ENCODE results near the gene KEAP1. TPM values are rescaled to one million over a fixed set of nuclear protein-coding genes. Genes with fewer than 3 reads are reported as not detected.
A peak's percentile ranks its signal among the peaks of the same experiment; 100 is the strongest.

Gene KEAP1
- total and polyA plus RNA-seq, 2 donors = 30.4 to 80.1 TPM

DNA sequence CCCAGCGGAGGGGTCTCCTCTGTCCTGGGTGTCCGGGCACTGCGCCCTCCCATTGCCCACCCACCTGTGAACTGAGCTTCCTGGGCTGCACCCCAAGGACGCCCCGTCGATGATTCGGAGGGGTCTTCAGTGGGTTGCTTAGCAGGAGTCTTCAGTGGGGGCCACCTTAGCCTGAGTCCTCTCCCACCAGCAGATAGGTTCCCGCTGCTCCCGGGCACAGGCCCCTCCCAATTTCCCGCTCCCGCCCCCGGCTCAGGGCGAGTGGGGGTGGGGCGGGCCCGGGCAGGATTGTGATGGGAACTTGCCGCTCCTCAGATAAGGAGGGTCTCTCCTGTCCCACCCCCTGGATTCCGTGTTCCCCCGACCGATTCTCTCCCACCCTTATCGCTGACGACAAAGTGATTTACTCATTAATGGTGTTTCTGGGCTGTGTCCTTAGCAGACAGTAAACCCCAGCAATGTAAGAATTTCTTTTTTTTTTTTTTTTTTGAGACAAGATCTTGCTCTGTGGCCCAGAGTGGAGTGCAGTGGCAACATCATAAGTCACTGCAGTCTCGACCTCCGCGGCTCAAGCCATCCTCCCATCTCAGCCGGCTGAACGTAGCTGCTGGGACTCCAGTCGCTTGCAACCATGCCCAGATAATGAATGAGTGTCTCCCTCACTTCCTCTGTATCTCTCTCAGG is 14.7 kb upstream of the KEAP1 start:
- H3K36me3 ChIP-seq (ENCODE audit: insufficient read depth) = no peaks in the 10 kb centered on the region
- WGBS = 1% methylated on average over 27 of the region's 27 CpGs
- H3K27ac ChIP-seq (ENCODE audit: low read depth) = peak overlapping the region; percentile 30
- H3K4me3 ChIP-seq (ENCODE audit: low read depth, low read length) = peak overlapping the region; percentile 38
- DNase-seq (ENCODE audit: extremely low spot score) = no peak
- H3K4me1 ChIP-seq (ENCODE audit: insufficient read depth) = peaks cover 2% of the 10 kb centered on the region

DNA sequence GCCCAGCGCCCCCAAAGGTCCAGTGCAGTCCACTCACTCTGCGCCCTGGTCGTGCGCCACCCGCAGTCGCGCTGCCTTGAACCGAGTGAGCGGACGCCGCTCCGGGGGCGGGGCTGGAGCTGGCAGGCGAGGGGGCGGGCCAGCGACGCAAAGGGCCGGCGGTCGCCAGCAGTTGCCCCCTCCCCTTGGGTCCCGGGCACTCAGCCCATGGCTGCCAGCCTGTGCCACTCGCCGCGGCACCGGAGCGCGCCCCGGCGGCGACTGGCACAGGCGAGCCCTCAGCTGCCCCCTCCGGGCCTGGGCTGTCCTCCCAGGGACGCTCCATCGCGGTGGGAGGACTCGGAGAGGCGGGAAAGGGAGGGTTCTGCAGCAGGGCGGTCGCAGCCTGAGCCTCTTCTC is 14.2 kb upstream of the KEAP1 start, which contains the start of gene S1PR5:
Gene S1PR5 (minus strand): TSS at position 87 of the 399 bp plus-strand sequence. CDS start 2,436 bp downstream, outside the sequence.
- H3K36me3 ChIP-seq (ENCODE audit: insufficient read depth) = no peaks in the 10 kb centered on the region
- peak within 1 kb of the TSS; percentile 30 for H3K27ac ChIP-seq (ENCODE audit: low read depth)
- peaks cover 2% of the 10 kb centered on the region for H3K4me1 ChIP-seq (ENCODE audit: insufficient read depth)
- under 1% methylated on average over 39 of the region's 39 CpGs for WGBS
- DNase-seq (ENCODE audit: extremely low spot score) = no peak
- peak within 1 kb of the TSS; percentile 38 for H3K4me3 ChIP-seq (ENCODE audit: low read depth, low read length)

GRCh38 chr19:10516671-10517286 is 13.6 kb upstream of the KEAP1 start:
- no peaks in the 10 kb centered on the region for H3K36me3 ChIP-seq (ENCODE audit: insufficient read depth)
- DNase-seq (ENCODE audit: extremely low spot score) = no peak
- peak overlapping the region; percentile 38 for H3K4me3 ChIP-seq (ENCODE audit: low read depth, low read length)
- WGBS = 38% methylated on average over 10 of the region's 10 CpGs
- peaks cover 2% of the 10 kb centered on the region for H3K4me1 ChIP-seq (ENCODE audit: insufficient read depth)
- peak overlapping the region; percentile 6 for H3K27ac ChIP-seq (ENCODE audit: low read depth)

- WGBS = 93% methylated on average over 5 of the region's 5 CpGs
- no peak for DNase-seq (ENCODE audit: extremely low spot score)
- Histone ChIP-seq H3K4me1 (ENCODE audit: insufficient read depth) (peaks cover 2% of the 10 kb centered on the region), H3K36me3 (ENCODE audit: insufficient read depth) (no peaks in the 10 kb centered on the region), H3K27ac (ENCODE audit: low read depth) (no peak overlapping the region), H3K4me3 (ENCODE audit: low read depth, low read length) (no peak overlapping the region)
These were observed 12.9 kb upstream of the KEAP1 start for GRCh38 chr19:10516064-10516385.

- Histone ChIP-seq H3K4me1 (ENCODE audit: insufficient read depth) (peaks cover 2% of the 10 kb centered on the region), H3K36me3 (ENCODE audit: insufficient read depth) (no peaks in the 10 kb centered on the region), H3K4me3 (ENCODE audit: low read depth, low read length) (no peak overlapping the region), H3K27ac (ENCODE audit: low read depth) (no peak overlapping the region)
- WGBS = 13% methylated on average over 107 of the region's 107 CpGs
- DNase-seq (ENCODE audit: extremely low spot score) = no peak
These were observed 11.3 kb upstream of the KEAP1 start for GRCh38 chr19:10514211-10515145.

DNA sequence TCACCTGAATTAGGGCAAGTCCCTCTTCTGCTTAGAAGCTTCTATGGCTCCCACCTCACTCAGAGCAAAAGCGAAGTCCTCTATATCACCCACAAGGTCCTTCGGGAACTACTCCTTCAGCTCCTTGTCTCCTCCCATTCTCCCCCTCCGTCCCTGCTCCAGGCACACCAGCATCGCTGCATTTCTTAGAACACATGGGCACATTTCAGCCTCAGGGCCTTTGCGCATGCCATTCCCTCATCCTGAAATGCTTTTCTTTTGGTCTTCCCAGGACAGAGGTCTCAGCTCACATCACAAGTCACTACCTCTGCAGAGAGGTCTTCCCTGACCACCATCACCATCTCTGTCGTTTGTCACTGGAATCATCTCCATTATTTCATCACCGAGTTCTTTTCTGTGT is 10.1 kb upstream of the KEAP1 start:
- Histone ChIP-seq H3K36me3 (ENCODE audit: insufficient read depth) (no peaks in the 10 kb centered on the region), H3K27ac (ENCODE audit: low read depth) (no peak overlapping the region), H3K4me3 (ENCODE audit: low read depth, low read length) (no peak overlapping the region), H3K4me1 (ENCODE audit: insufficient read depth) (peaks cover 2% of the 10 kb centered on the region)
- DNase-seq (ENCODE audit: extremely low spot score) = no peak
- 82% methylated on average over 7 of the region's 7 CpGs for WGBS

- 5% methylated on average over 15 of the region's 15 CpGs for WGBS
- Histone ChIP-seq H3K36me3 (ENCODE audit: insufficient read depth) (no peaks in the 10 kb centered on the region), H3K4me1 (ENCODE audit: insufficient read depth) (no peaks in the 10 kb centered on the region), H3K4me3 (ENCODE audit: low read depth, low read length) (no peak overlapping the region), H3K27ac (ENCODE audit: low read depth) (no peak overlapping the region)
- DNase-seq (ENCODE audit: extremely low spot score) = no peak
These were observed 7.2 kb upstream of the KEAP1 start for GRCh38 chr19:10510301-10510802.

DNA sequence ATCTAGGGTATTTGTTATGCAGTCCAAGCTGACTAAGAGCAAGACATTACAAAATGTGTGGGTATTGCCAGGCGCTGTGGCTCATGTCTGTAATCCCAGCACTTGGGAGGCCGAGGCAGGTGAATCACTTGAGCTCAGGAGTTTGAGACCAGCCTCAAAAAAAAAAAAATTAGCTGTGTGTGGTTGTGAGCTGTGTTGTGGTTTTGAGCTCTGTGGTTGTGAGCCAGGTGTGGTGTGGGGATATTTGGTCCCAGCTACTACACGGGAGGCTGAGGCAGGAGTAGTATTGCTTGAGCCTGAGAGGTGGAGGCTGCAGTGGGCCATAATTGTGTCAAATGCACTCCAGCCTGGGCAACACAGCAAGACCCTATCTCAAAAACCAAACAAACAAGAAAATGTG is 5.6 kb upstream of the KEAP1 start:
- Histone ChIP-seq H3K36me3 (ENCODE audit: insufficient read depth) (no peaks in the 10 kb centered on the region), H3K27ac (ENCODE audit: low read depth) (no peak overlapping the region), H3K4me3 (ENCODE audit: low read depth, low read length) (no peak overlapping the region), H3K4me1 (ENCODE audit: insufficient read depth) (no peaks in the 10 kb centered on the region)
- 88% methylated on average over 3 of the region's 3 CpGs for WGBS
- no peak for DNase-seq (ENCODE audit: extremely low spot score)

DNA sequence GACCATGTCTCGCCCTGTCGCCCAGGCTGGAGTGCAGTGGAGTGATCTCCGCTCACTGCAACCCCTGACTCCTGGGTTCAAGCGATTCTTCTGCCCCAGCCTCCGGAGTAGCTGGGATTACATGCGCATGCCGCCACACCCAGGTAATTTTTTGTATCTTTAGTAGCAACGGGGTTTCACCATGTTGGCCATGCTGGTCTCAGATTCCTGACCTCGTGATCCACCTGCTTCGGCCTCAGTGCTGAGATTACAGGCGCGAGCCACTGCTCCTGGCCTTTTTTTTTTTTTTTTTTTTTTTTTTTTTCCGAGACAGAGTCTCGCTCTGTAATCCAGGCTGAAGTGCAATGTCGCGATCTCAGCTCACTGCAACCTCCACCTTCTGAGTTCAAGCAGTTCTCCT is 4.9 kb upstream of the KEAP1 start:
- H3K4me3 ChIP-seq (ENCODE audit: low read depth, low read length) = no peak overlapping the region
- no peak overlapping the region for H3K27ac ChIP-seq (ENCODE audit: low read depth)
- H3K4me1 ChIP-seq (ENCODE audit: insufficient read depth) = no peaks in the 10 kb centered on the region
- WGBS = 87% methylated on average over 16 of the region's 16 CpGs
- no peaks in the 10 kb centered on the region for H3K36me3 ChIP-seq (ENCODE audit: insufficient read depth)
- DNase-seq (ENCODE audit: extremely low spot score) = no peak

DNA sequence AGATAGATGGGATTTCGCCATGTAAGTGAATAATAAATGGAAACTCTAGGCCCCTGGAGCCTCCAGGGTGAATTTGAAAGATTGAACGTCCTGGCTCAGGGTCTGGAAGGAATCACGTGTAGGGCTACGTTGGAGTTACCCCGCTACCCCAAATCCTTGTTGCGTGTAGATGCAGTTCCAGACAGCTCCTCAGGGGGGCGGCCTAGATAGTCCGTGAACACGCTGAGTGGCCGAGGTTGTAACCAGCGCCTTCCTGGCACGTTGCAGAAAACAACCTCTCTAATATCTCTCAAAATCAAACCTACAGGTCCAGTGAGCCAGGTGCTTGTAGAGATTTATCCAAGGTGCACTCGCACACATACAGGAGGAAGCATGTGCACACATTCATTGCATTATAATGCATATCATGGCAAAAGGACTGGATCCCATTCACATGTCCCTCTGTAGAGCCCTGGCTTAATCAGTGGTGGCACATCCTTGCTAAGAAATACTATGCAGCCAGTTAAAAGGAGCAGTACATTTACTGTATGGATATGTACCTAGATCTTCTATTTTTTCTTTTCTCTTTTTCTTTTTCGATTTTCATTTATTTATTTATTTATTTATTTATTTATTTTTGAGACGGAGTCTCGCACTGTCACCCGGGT is 2.5 kb upstream of the KEAP1 start:
- H3K4me1 ChIP-seq (ENCODE audit: insufficient read depth) = no peaks in the 10 kb centered on the region
- H3K36me3 ChIP-seq (ENCODE audit: insufficient read depth) = no peaks in the 10 kb centered on the region
- 29% methylated on average over 17 of the region's 17 CpGs for WGBS
- no peak overlapping the region for H3K4me3 ChIP-seq (ENCODE audit: low read depth, low read length)
- no peak overlapping the region for H3K27ac ChIP-seq (ENCODE audit: low read depth)
- no peak for DNase-seq (ENCODE audit: extremely low spot score)

GRCh38 chr19:10502524-10503001 is 593 bp downstream of the KEAP1 start:
- H3K27ac ChIP-seq (ENCODE audit: low read depth) = peak overlapping the region; percentile 93
- DNase-seq (ENCODE audit: extremely low spot score) = peak; percentile 43
- no peaks in the 10 kb centered on the region for H3K36me3 ChIP-seq (ENCODE audit: insufficient read depth)
- under 1% methylated on average over 65 of the region's 65 CpGs for WGBS
- H3K4me3 ChIP-seq (ENCODE audit: low read depth, low read length) = peak overlapping the region; percentile 66
- peaks cover 1% of the 10 kb centered on the region for H3K4me1 ChIP-seq (ENCODE audit: insufficient read depth)

DNA sequence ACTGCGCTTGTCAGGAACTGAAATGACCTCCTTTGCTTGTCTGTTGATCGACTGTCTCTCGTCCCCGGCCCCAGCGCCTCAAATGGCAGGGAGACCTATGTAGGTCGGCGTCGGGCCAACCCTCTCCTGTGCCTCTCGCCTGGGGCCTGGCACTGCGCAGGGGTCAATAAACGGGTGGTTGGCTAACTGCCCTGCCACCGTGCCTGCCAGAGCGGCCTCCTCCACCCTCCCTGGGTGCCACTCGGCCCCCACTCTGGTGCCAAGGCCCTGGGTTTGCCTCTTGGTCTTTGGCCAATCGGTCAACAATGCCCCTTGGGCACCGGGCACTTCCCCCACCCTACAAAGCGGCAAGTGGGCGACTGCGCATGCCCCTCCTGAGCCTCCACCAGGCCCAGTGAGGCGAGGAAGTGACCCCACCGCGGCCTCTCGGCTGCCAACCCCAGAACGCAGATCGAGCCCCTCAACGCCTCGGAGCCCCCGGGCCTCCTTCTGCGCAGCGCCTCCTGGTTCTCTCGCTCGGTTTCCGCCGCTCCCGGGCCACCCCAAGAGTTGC is 1.1 kb downstream of the KEAP1 start:
- peak overlapping the region; percentile 66 for H3K4me3 ChIP-seq (ENCODE audit: low read depth, low read length)
- H3K27ac ChIP-seq (ENCODE audit: low read depth) = peak overlapping the region; percentile 93
- no peak for DNase-seq (ENCODE audit: extremely low spot score)
- H3K36me3 ChIP-seq (ENCODE audit: insufficient read depth) = no peaks in the 10 kb centered on the region
- under 1% methylated on average over 35 of the region's 35 CpGs for WGBS
- peaks cover 1% of the 10 kb centered on the region for H3K4me1 ChIP-seq (ENCODE audit: insufficient read depth)

- DNase-seq (ENCODE audit: extremely low spot score) = no peak
- Histone ChIP-seq H3K27ac (ENCODE audit: low read depth) (no peak overlapping the region), H3K4me1 (ENCODE audit: insufficient read depth) (peaks cover 1% of the 10 kb centered on the region), H3K36me3 (ENCODE audit: insufficient read depth) (peaks cover 1% of the 10 kb centered on the region), H3K4me3 (ENCODE audit: low read depth, low read length) (no peak overlapping the region)
- 97% methylated on average over 2 of the region's 2 CpGs for WGBS
These were observed 2.9 kb downstream of the KEAP1 start for GRCh38 chr19:10500247-10500592.

Data from urinary bladder (tissue), 4 donors.